CD4-positive, alpha-beta memory T cell (primary cell): ENCODE results near the gene BTBD18. TPM values are rescaled to one million over a fixed set of nuclear protein-coding genes. Genes with fewer than 3 reads are reported as not detected.

Experiments used
- CTCF ChIA-PET: fragments of 350-600 bp; sonication (Branson Sonifier 250); formaldehyde crosslinking; loops from one replicate; lab custom pipeline; 2021; ENCODE audit warnings: inconsistent platforms; ENCODE audit not compliant: partially characterized antibody; lab: Charles Lee
- POLR2A ChIA-PET: fragments of 350-600 bp; sonication (Branson Sonifier 250); formaldehyde crosslinking; loops from one replicate; lab custom pipeline; 2021; ENCODE audit not compliant: partially characterized antibody; lab: Charles Lee
- DNase-seq, 5 donors: peaks; one replicate each; pipeline versions ENCODE4 v3.0.0 to v3.0.0-alpha.2; 2020 to 2022; ENCODE audit warnings: mixed read lengths in 1 of 5
- H3K27ac ChIP-seq: one replicate; pipeline ENCODE4 v1.7.0; 2013; ENCODE audit warnings: low read depth, low read length
- H3K27me3 ChIP-seq: 2 replicates; pipeline ENCODE4 v1.7.0; 2013; ENCODE audit warnings: mild to moderate bottlenecking, low read length, moderate library complexity; ENCODE audit not compliant: insufficient read depth
- H3K36me3 ChIP-seq: 2 replicates; pipeline ENCODE4 v1.7.0; 2013; ENCODE audit warnings: mild to moderate bottlenecking, low read length, moderate library complexity; ENCODE audit not compliant: insufficient read depth
- H3K4me1 ChIP-seq: 2 replicates; pipeline ENCODE4 v1.7.0; 2013; ENCODE audit warnings: mild to moderate bottlenecking, low read length, moderate library complexity; ENCODE audit not compliant: insufficient read depth
- H3K4me3 ChIP-seq, 2 donors: one replicate each; pipeline ENCODE4 v1.7.0; 2013; ENCODE audit warnings: low read length in 2 of 2, mild to moderate bottlenecking in 1 of 2
- H3K9me3 ChIP-seq, 2 donors: one replicate each; pipeline ENCODE4 v1.7.0; 2013; ENCODE audit warnings: low read length in 2 of 2, control low read depth in 1 of 2; ENCODE audit not compliant: control insufficient read depth in 1 of 2
- H3K27ac Mint-ChIP-seq, 7 donors: one replicate each; pipeline ENCODE4 v1.8.0; 2020 to 2021; ENCODE audit warnings: mixed read lengths in 7 of 7, mild to moderate bottlenecking in 6 of 7, inconsistent platforms in 3 of 7, moderate library complexity in 3 of 7
- H3K27me3 Mint-ChIP-seq, 2 donors: one replicate each; pipeline ENCODE4 v1.8.0; 2020 to 2021; ENCODE audit warnings: mixed read lengths in 2 of 2
- H3K36me3 Mint-ChIP-seq, 2 donors: one replicate each; pipeline ENCODE4 v1.8.0; 2020 to 2021; ENCODE audit warnings: mixed read lengths in 2 of 2, inconsistent platforms in 1 of 2, mild to moderate bottlenecking in 1 of 2
- H3K4me1 Mint-ChIP-seq, 4 donors: one replicate each; pipeline ENCODE4 v1.8.0; 2020 to 2021; ENCODE audit warnings: mixed read lengths in 4 of 4, mild to moderate bottlenecking in 1 of 4
- H3K4me3 Mint-ChIP-seq, 8 donors: one replicate each; pipeline ENCODE4 v1.8.0; 2020 to 2021; ENCODE audit warnings: mixed read lengths in 8 of 8, mild to moderate bottlenecking in 7 of 8, moderate library complexity in 6 of 8, inconsistent platforms in 3 of 8
- H3K9me3 Mint-ChIP-seq, 8 donors: one replicate each; pipeline ENCODE4 v1.8.0; 2020 to 2021; ENCODE audit warnings: mixed read lengths in 8 of 8, mild to moderate bottlenecking in 5 of 8, inconsistent platforms in 3 of 8, moderate library complexity in 1 of 8
- intact Hi-C: fragments of 100-400 bp; cut with micrococcal nuclease; formaldehyde crosslinking; loops from one replicate; pipeline ENCODE4 v1.15.1; 2023
- polyA plus RNA-seq, 2 donors: library from polyadenylated mRNA; unstranded; fragments of 300-500 nt; fragmentation: Illumina TruSeq; gene quantifications; one replicate each; pipeline ENCODE4 v1.2.3, GENCODE V29; 2021
- total RNA-seq, 2 experiments: library from RNA; stranded (reverse); gene quantifications; one replicate each; pipeline ENCODE4 v1.2.3, GENCODE V29; 2021

BTBD18 gene
- total and polyA plus RNA-seq, 4 experiments from 2014 or later, result 0.34 to 0.44 TPM; not detected in 2

DNA sequence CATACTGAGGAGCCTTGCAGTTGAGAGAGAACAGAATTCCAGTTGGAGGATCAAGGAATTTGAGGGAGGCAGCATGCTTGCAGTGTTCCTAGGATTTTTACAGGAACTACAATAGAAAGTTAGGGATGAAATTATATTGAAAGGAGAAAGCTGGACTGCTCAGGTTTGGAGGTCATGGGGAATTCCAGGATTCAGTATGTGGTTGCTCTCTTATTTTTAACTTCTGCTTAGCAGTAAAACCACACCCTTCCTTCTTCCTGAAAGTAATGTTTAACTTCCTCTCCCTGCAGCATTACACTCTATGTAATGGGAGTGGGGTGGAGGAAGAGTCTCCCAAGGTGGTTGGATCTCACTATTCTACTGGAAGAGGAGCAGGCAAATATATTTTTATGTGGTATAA, 41.3 kb upstream of the BTBD18 start:
- no peaks in the 10 kb centered on the region for H3K36me3 ChIP-seq
- peak in 3 of 5 donors; percentile 2 to 10 (median 7) for DNase-seq
- intact Hi-C loops, result loop anchor here (1.0 to 5.0 kb wide), 7 partner anchors 7 to 1349 kb away; partner anchors contain the start of genes FAM111A, MED19, SELENOH and TMX2
- no peak overlapping the region for H3K4me3 ChIP-seq
- H3K36me3 Mint-ChIP-seq, result peaks cover 6 to 11% of the 10 kb centered on the region in 2 donors
- H3K9me3 Mint-ChIP-seq, result no peaks in the 10 kb centered on the region
- no peaks in the 10 kb centered on the region for H3K9me3 ChIP-seq
- H3K4me1 Mint-ChIP-seq, result peaks cover 26 to 39% (median 32%) of the 10 kb centered on the region in 4 donors
- H3K27ac Mint-ChIP-seq, result peak overlapping the region; percentile 84 to 99 (median 97)
- H3K27ac ChIP-seq, result peak overlapping the region; percentile 61
- peaks cover 35% of the 10 kb centered on the region for H3K4me1 ChIP-seq
- H3K4me3 Mint-ChIP-seq, result peak overlapping the region; percentile 60 to 87 (median 76)
- H3K27me3 Mint-ChIP-seq, result no peaks in the 10 kb centered on the region
- H3K27me3 ChIP-seq, result no peaks in the 10 kb centered on the region
- POLR2A ChIA-PET, result interaction anchor here (1.0 to 4.0 kb wide), 3 partner anchors 47 to 126 kb away, joined by 3 to 20 read pairs (median 3); partner anchors contain the start of gene SELENOH
- CTCF ChIA-PET, result interaction anchor here (0.8 to 2.8 kb wide), 4 partner anchors 8 to 225 kb away, joined by 3 to 20 read pairs (median 6); partner anchors contain the start of gene UBE2L6

DNA sequence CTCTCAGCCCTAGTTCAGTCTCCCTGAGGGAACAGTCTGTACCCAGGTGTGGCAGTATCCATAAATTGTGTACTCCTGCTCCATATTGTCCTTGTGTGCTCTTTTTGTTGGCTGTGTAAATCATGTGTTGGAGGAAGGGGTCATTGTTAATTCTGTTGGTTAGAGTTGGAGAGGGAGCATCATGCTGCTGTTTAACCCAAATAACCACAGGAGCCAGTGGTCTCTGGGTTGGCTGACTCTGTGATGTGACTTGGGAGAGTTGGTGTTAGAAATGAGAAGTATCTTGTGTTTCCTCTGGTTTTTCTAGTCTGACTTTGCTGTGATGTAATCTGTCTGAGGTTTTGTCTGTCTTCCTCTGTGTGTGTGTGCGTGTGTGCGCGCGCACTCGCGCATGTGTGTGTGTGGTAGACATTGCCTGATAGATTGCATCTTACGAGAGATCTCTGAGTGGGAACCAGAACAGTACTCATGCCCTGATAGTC, 40.5 kb upstream of the BTBD18 start:
- ChIA-PET POLR2A (interaction anchor here (0.9 to 4.0 kb wide), 5 partner anchors 41 to 126 kb away, joined by 3 to 20 read pairs (median 3); partner anchors contain the start of genes BTBD18, MED19, SELENOH and TMX2), CTCF (interaction anchor here (1.0 to 2.8 kb wide), 4 partner anchors 9 to 225 kb away, joined by 4 to 20 read pairs (median 6); partner anchors contain the start of gene UBE2L6)
- Histone ChIP-seq H3K36me3 (no peaks in the 10 kb centered on the region), H3K4me3 (peak overlapping the region in 1 of 2 donors; percentile 23), H3K4me1 (peaks cover 35% of the 10 kb centered on the region), H3K9me3 (no peaks in the 10 kb centered on the region), H3K27ac (peak overlapping the region; percentile 61), H3K27me3 (no peaks in the 10 kb centered on the region)
- peak; percentile 84 to 93 (median 88) for DNase-seq
- intact Hi-C loops, result loop anchor here (1.0 to 5.0 kb wide), 7 partner anchors 8 to 1350 kb away; partner anchors contain the start of genes FAM111A, MED19, SELENOH and TMX2
- peaks cover 26 to 39% (median 32%) of the 10 kb centered on the region in 4 donors for H3K4me1 Mint-ChIP-seq
- peak overlapping the region; percentile 58 to 87 (median 76) for H3K4me3 Mint-ChIP-seq
- H3K27me3 Mint-ChIP-seq, result no peaks in the 10 kb centered on the region
- peaks cover 6 to 11% of the 10 kb centered on the region in 2 donors for H3K36me3 Mint-ChIP-seq
- peak overlapping the region; percentile 84 to 99 (median 97) for H3K27ac Mint-ChIP-seq
- no peaks in the 10 kb centered on the region for H3K9me3 Mint-ChIP-seq

DNA sequence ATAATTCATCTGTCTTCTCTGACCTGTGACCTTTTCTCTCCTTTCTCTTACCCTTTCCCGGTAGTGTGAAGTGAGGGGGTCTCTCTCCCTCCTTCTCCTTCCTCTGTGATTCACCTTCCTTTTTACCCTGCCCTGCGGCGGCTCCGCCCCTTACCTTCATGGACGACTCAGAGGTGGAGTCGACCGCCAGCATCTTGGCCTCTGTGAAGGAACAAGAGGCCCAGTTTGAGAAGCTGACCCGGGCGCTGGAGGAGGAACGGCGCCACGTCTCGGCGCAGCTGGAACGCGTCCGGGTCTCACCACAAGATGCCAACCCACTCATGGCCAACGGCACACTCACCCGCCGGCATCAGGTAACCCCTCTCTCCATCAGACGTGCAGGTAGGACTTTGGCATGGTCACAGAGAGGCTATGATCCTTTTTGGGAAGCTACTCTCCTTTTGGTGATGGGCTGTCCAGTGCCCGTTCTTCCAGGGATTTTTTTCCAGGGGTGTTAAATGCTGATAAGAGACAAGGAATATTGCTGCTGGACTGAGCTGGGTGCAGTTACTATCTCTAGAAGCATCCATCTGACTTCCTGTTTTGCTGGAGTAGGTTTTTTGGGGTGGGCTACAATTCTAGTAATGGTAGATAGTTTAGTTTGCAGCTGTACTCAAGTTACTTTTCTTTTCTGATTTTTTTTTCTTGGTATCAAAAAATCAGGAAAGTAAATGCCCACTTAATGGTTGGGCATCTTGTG, 39.9 kb upstream of the BTBD18 start:
- Mint-ChIP-seq H3K36me3 (peaks cover 6 to 8% of the 10 kb centered on the region in 2 donors), H3K27me3 (no peaks in the 10 kb centered on the region), H3K4me3 (peak overlapping the region in 7 of 8 donors; percentile 58 to 87 (median 76)), H3K4me1 (peaks cover 26 to 39% (median 32%) of the 10 kb centered on the region in 4 donors), H3K9me3 (no peaks in the 10 kb centered on the region), H3K27ac (peak overlapping the region; percentile 84 to 99 (median 97))
- peak overlapping the region in 1 of 2 donors; percentile 23 for H3K4me3 ChIP-seq
- peaks cover 35% of the 10 kb centered on the region for H3K4me1 ChIP-seq
- no peaks in the 10 kb centered on the region for H3K9me3 ChIP-seq
- H3K36me3 ChIP-seq, result no peaks in the 10 kb centered on the region
- intact Hi-C loops, result loop anchor here (1.0 to 5.0 kb wide), 7 partner anchors 9 to 1351 kb away; partner anchors contain the start of genes FAM111A, MED19, SELENOH and TMX2
- H3K27me3 ChIP-seq, result no peaks in the 10 kb centered on the region
- CTCF ChIA-PET, result interaction anchor here (1.0 to 2.8 kb wide), 5 partner anchors 10 to 224 kb away, joined by 4 to 20 read pairs (median 5); partner anchors contain the start of gene UBE2L6
- POLR2A ChIA-PET, result interaction anchor here (0.9 to 4.0 kb wide), 3 partner anchors 40 to 80 kb away, joined by 3 to 20 read pairs (median 3); partner anchors contain the start of genes BTBD18, MED19, SELENOH and TMX2
- DNase-seq, result no peak
- peak overlapping the region; percentile 61 for H3K27ac ChIP-seq

DNA sequence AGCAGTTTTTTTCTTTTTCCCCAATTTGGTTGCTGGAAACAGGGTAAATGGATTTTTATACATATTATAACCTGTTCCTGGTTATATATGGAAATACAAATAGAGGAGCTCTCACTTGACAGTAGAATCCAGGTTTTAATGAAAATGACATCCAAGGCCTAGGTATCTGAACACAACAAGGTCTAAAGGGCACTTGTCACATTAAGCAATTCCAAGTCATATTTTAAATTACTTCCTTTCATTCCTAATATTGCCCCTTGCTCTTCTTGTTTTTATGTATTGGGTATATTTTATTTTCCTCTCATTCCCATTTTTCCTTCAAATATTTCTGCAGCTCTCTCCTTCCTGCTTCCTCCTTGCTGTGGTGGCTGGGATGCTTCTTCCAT, 37.1 kb upstream of the BTBD18 start:
- ChIA-PET POLR2A (no interaction called here), CTCF (interaction anchor here (2.4 kb wide), 1 partner anchor 12 kb away, joined by 16 read pairs; no protein-coding TSS in a partner anchor)
- no peaks in the 10 kb centered on the region for H3K36me3 ChIP-seq
- no peak overlapping the region for H3K4me3 ChIP-seq
- H3K27ac Mint-ChIP-seq, result no peak overlapping the region
- peaks cover 29% of the 10 kb centered on the region for H3K4me1 ChIP-seq
- H3K27me3 Mint-ChIP-seq, result no peaks in the 10 kb centered on the region
- no peak overlapping the region for H3K4me3 Mint-ChIP-seq
- peaks cover 21 to 29% (median 25%) of the 10 kb centered on the region in 4 donors for H3K4me1 Mint-ChIP-seq
- intact Hi-C loops, result no loop called here
- no peaks in the 10 kb centered on the region for H3K36me3 Mint-ChIP-seq
- H3K27me3 ChIP-seq, result no peaks in the 10 kb centered on the region
- H3K9me3 Mint-ChIP-seq, result no peaks in the 10 kb centered on the region
- no peaks in the 10 kb centered on the region for H3K9me3 ChIP-seq
- H3K27ac ChIP-seq, result no peak overlapping the region
- no peak for DNase-seq

DNA sequence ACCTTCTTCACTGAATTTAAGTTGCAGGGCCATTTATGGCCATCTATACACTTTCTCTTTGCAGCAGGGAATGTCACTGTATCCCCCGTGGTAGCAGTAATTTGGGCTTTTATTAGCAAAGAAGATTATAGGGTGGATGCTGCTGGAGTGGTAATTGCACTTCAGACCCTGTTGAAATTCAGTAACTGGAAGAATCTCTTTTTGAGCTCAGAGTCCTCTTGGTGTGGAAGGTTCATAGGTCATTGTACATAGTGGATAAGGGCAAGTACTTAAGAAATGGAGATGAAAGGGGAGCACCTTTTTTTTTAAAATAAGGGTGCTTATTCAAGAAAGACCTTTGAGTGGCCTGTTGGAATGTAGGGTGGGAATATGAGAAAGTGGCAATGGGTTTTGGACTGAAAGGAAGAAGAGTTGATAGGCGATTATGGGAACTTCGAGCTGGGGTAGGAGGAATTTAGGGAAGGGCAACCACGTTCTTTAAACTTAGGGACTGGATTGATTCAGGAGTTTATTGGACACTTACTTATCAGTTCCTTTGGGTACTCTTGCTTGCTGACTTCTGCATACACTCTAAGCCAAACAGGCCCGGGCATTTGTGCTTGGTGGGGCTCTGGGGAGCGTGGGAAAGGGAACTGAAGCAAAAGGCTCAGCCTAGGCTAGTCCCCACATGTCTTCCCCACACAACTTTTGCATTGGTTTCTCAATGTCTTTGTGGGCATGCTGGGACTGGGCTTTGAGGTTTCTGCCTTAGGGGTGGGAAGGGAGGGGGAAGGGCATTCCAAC, 36.5 kb upstream of the BTBD18 start:
- no peaks in the 10 kb centered on the region for H3K9me3 ChIP-seq
- H3K36me3 ChIP-seq, result no peaks in the 10 kb centered on the region
- no peaks in the 10 kb centered on the region for H3K27me3 Mint-ChIP-seq
- no peak overlapping the region for H3K4me3 ChIP-seq
- H3K27ac Mint-ChIP-seq, result peak overlapping the region in 2 of 7 donors; percentile 42 to 82
- DNase-seq, result no peak
- no peak overlapping the region for H3K27ac ChIP-seq
- H3K9me3 Mint-ChIP-seq, result no peaks in the 10 kb centered on the region
- peaks cover 15 to 24% (median 20%) of the 10 kb centered on the region in 4 donors for H3K4me1 Mint-ChIP-seq
- no peaks in the 10 kb centered on the region for H3K27me3 ChIP-seq
- H3K4me3 Mint-ChIP-seq, result no peak overlapping the region
- no peaks in the 10 kb centered on the region for H3K36me3 Mint-ChIP-seq
- H3K4me1 ChIP-seq, result peaks cover 23% of the 10 kb centered on the region
- ChIA-PET CTCF (interaction anchor here (0.6 to 2.4 kb wide), 2 partner anchors 13 to 30 kb away, joined by 3 to 16 read pairs; no protein-coding TSS in a partner anchor), POLR2A (no interaction called here)
- intact Hi-C loops, result no loop called here

DNA sequence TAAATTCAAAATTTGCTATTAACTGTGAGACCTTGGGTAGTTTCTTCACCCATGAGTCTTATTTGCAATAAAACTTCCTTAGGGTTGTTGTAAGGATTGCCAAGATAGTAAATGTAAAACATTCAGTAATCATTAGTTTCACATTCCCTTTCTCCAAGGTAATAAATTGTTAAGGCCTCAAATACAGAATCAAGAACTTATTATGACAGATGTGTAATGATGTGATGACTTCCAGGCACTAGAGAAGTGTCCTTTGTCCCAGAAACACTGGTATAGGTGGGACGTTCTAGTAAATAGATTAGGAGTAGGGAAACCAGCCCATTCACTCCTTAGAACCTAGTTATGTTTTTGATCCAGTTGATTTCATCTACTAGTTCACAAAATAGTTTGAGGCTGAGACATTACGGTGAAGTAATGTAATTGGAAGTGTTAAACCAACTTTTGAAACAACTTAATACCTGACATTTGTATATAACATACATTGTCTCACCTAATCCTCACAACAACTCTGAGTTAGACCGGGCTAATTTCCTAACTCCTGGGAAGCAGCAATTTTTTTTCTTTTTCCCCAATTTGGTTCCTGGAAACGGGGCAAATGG, 35.5 kb upstream of the BTBD18 start:
- Histone ChIP-seq H3K27ac (no peak overlapping the region), H3K27me3 (no peaks in the 10 kb centered on the region), H3K4me3 (no peak overlapping the region), H3K36me3 (no peaks in the 10 kb centered on the region), H3K4me1 (peaks cover 13% of the 10 kb centered on the region), H3K9me3 (no peaks in the 10 kb centered on the region)
- no peak overlapping the region for H3K27ac Mint-ChIP-seq
- ChIA-PET POLR2A (no interaction called here), CTCF (no interaction called here)
- intact Hi-C loops, result no loop called here
- no peaks in the 10 kb centered on the region for H3K9me3 Mint-ChIP-seq
- no peaks in the 10 kb centered on the region for H3K36me3 Mint-ChIP-seq
- no peak for DNase-seq
- H3K4me3 Mint-ChIP-seq, result no peak overlapping the region
- peaks cover 8 to 13% (median 12%) of the 10 kb centered on the region in 4 donors for H3K4me1 Mint-ChIP-seq
- no peaks in the 10 kb centered on the region for H3K27me3 Mint-ChIP-seq
